ENCODE results near the gene IFNA13.

DNA sequence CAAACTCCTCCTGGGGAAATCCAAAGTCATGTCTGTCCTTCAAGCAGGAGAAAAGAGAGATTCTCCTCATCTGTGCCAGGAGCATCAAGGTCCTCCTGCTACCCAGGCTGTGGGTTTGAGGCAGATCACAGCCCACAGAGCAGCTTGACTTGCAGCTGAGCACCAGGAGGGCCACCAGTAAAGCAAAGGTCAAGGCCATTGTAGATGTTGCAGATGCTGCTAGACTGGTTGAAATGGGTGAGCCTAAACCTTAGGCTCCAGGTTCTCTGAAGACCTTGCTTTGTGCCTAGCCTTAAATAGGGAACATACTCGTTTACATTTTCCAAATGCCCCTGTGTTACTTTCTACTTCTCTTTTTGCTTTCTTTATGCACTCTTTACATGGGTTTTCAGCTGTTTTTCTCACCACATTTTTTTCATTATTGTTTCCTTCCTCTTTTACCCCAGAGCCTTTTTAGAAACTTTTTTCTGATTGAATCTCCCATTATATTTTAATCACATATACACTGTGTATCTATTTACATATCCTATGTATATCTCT, 17.3 kb upstream of the IFNA13 start, which contains the start of gene IFNA2:
- TF ChIP-seq CTCF (conservative IDR thresholded peaks at IDR 0.05 in 1 of 2, IDR thresholded peaks at IDR 0.05 in 1 of 2; ENCODE audit: low read depth in 1 of 2, low read length in 2 of 2) (no peak), EZH2 (IDR thresholded peaks at IDR 0.05; ENCODE audit: low read length, missing control alignments) (no peak)

Measured in fibroblast of lung (primary cell).